GM21576 (cell line): Measurements from ENCODE around the gene OXER1.
"Not testable (repeated sequence)": the region's sequence is repeated elsewhere in the genome, so short reads cannot be mapped to it uniquely, and the experiment has no call there.

Experiments used
- ATAC-seq: cut with Tn5 transposase; IDR thresholded peaks from one replicate; pipeline ENCODE4 v1.9.1; 2021; ENCODE audit warnings: mild to moderate bottlenecking, moderate library complexity; ENCODE audit not compliant: unreplicated experiment

The OXER1 gene

DNA sequence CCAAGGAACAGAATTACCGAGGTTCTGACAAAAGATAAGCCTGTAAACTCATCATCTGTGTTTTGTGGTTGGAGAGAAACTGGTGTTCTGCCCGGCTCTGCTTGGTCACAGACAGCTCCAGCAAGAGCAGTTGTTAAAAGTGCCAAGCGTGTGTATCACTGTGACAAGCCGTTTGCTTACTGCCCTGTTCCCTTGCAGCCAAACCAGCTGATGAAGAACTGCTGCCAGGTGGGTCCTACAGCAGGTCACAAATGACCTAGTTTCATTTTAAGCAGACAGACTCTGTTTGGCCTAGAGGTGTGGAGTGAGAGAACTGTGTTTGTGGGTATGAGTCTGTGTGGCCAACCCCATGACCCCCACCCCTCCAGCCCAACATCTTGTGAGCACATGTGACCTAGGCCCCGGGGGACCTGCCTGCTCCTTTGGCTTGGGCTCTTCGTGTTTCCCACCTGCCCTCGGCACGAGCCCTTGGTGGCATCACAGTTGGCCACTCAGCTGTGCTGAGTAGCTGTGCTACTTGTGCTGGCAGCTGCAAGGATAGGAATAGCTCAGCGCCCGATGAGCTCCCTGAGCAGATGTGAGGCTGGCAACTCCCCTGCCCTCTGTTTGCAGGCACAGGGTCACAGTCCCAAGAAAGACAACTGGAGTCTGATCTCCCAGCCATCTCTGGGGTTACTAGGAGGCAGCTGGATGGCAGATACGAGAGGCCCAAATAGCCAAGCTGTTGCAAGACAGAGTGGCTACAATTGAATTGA lies 9.7 kb downstream of the OXER1 start:
- peak; percentile 65 for ATAC-seq

DNA sequence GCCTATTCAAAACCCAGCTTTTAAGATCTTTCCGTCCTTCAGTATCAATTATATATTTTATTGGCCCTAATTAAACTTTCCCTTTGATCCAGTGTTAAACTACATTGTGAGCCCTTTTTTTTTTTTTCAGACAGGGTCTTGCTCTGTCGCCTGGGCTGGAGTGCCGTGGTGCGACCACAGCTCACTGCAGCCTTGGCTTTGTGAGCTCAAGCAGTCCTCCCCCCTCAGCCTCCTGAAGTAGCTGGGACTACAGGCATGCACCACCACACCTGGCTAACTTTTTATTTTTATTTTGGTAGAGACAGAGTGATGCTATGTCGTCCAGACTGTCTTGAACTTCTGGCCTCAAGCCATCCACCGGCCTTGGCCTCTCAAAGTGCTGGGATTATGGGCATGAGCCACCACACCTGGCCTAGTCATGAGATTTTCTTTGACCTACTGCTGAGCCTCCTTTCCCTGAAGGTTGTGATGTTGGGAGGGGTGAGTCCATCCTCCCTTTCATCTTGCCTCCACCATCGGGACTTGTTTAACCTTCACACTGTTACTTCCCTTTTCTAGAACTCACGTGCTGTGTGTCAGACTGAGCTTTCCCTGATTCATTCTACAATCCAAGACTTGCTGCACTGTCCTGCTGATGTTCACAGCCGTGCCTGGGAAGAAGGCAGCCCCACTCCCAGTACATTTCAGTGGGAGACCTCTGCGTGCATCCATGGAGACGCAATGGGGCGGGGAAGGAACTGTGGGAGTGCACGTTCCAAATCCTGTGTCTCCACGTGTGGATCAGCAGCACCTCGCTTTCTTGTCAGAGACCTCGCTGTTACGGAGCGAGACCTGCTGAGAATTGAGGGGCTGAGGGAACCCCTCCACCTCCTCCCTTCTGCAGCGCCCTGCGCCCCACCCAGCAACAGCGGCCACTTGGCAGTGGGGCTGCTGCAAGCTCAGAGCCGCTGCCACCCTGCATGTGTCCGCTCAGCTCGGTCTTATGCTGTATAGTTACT lies 10.8 kb downstream of the OXER1 start:
- ATAC-seq, result no peak

DNA sequence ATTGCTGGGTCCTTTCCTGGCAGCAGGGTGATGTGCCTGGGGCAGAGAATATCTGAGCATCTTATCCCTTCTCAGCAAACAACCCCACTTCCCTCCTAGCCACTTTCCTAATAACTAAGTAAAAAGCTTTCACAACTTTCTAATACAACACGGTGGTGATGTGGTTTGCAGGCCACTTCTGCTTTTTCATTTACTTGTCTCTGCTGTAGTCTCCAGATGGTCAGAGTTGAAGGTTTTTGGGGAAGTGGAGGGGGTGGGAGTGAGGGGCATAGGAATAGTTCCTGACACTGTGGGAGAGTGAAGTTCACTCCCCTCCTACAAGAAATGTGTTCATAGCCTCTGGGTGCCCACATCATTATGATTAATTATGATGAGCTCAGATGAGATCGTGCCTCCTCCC lies 11.6 kb downstream of the OXER1 start:
- ATAC-seq, result peak; percentile 70

DNA sequence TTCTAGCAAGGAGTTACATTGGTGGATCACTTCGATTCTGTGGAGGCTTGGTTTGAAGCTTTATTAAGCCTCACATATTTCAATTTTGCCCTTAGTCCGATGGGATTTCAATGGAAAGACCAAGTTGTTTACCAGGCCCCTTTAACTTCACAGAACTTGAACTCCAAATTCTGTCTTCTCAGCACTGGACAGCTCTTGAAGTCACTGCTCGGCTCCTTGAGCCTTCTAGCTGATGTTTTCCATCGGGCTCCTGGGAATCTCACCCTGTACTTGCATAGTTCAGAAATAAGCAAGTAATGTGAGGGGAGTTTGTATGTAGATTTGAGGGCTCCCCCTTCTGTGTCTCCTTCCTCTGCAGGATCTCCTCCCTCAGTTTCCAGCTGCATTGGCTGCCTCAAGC lies 15.1 kb downstream of the OXER1 start:
- ATAC-seq, result no peak

DNA sequence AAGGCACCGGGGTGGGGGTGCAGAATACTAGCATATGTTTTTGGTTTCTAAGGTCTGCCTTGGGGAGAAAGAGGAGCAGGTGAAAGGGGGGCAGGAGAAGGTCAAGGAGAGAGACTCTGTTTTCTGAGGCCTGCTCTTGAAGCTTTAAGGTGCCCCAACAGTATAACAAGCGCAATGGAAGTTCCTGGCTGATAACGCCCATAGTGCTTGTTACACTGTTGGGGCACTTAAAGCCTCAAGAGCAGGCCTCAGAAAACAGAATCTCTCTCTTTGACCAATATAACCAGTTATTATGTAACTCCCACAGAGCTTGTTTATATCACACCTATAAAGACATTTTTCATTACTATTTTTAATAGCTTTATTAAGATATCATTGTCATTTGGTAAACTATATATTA lies 16.5 kb downstream of the OXER1 start:
- no peak for ATAC-seq

DNA sequence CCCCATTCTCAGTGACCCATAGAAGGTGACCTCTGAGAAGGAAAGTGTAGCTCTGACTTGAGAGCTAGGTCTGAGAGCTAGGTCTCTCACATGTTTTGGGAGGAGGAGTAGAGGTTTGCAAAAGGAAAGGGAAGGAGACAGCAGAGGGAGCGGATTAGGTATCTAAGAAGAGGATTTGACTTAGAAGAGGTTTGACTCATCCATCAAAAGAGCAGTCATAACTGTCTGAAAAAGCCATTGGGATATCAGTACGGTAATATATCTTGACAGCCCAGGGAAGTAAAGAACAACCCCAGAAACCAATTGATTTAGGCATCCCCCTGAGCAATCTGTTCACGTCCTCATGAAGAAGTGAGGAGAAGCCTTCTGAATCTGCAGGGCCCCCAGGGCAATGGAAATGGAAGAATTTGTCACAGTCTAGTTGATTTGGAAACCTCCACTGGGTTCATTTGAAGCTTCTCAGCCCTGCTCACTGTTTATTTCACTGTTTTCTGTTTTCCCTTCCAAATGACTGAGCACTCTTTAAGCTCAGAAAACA lies 19.3 kb downstream of the OXER1 start:
- ATAC-seq, result no peak

DNA sequence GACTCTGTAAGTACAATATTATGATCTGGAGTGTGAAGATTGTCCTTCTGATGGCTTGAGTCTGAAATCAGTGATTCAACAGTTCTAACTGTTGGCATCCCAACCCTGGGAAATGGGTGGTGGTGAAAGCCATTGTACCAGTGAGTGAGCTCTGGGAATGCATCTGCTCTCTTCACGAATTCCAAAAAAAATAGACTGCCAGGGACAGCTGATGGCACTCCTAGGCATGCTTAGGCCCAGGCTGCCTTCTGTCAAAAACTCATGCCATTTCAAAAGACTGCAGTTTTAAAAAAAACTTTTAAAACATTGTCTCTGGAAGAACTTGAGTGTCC lies 20.3 kb downstream of the OXER1 start:
- no peak for ATAC-seq

DNA sequence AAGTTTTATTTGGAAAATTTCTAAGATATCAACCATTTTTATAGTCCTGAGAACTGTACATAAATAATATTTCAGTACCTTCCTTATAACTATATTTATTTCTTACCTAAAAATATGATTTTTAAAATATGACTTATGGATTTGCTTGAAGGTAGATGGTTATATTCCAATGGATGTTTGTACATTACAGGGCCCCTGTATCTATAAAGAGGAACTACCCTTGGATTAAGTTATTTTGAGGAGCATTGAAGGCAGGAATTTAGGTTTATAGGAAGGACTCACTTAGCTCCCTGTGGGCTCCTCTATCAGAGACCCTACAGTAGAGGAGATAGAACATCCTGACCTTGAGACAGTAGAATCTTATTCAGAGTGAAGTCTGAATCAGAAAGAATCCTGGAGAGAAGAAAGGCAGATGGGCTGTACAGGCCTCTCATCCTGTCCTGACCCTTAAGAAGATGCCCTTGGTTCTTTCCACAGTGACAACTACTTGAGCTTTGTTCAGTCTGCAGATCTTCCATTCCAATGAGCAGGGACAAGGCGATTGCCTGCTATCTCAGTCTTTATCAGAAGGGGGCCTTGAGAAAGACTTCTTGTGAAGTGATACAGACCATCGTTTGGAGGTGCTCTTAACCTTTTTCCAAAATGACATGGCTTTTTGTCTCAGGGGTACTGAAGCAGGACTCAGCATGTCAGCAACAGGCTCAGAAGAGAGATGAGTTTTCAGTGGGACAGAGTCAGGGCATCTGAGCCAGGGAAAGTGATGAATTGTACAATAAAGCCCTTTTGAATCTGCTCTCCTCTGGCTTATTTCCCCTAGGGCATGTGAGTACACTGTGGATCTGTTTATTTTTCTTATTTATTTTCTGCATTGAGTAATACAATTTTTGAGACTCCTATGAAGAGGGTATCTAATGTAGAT lies 20.9 kb downstream of the OXER1 start:
- ATAC-seq, result no peak

DNA sequence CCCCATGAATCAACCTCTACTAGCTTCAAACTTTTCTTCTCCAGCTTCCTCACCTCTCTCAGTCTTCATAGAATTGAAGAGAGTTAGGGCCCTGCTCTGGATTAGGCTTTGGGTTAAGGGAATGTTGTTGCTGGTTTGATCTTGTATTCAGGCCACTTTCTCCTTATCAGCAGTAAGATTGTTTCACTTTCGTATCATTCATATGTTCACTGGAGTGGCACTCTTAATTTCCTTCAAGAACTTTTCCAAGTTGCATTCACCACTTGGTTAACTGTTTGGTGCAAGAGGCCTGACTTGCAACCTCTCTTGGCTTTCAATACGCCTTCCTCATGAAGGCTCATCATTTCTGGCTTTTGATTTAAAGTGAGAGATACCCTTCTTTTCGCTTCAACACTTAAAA lies 22.8 kb downstream of the OXER1 start:
- ATAC-seq, result no peak

DNA sequence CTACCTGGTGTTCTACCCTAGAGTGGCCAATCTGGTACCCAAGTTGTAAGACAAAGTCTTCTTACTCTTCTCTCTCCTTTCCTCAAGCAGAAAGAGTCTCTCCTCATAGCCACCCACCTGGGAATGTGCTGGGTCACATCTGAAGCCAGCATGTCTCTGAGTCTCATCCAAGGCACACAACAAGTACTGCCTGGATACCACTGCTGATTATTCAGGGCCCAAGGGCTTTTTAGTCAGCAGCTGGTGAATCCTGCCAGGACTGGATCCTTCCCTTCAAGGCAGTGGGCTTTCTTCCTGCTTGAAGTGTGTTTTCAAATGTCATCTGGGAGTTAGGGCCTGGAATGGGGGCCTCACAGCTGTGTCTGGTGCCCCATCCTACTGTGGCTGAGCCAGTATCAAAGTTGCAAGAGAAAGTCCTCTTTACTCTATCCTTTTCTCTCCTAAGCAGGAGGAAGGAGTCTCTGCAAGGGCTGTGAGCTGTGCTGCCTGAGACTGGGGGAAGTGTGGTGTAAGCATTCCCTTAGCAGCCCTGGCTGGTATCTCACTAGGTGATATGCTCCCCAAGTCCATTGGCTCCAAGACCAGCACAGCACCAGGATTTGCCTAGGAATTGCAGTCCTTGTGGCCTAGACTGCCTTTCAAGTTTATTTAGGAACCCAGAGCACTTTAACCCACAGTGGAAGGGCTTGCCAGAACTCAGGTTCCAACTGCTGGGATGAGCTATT lies 27.2 kb downstream of the OXER1 start:
- ATAC-seq, result no peak

DNA sequence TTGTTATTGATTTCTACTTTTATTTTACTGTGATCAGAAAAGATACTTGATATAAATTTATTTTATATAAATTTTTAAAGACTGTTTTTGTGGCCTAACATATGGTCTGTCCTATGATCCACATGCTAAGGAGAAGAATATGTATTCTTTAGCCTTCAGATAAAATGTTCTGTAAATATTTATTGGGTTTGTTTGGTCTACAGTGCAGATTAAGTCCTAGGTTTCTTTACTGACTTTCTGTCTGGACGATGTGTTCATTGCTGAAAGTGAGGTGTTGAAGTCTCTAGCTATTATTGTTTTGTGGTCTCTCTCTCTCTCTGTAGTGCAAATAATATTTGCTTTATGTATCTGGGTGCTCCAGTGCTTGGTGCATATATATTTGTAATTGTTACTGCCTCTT lies 30.1 kb downstream of the OXER1 start:
- no peak for ATAC-seq

DNA sequence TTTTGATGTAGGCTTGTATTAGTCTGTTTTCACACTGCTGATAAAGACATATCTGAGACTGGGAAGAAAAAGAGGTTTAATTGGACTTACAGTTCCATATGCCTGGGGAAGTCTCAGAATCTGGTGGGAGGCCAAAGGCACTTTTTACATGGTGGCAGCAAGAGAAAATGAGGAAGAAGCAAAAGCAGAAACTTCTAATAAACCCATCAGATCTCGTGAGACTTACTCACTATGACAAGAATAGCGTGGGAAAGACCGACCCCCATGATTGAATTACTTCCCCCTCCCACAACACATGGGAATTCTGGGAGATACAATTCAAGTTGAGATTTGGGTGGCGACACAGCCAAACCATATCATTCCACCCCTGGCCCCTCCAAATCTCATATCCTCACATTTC lies 32.6 kb downstream of the OXER1 start:
- ATAC-seq, result not testable (repeated sequence)

DNA sequence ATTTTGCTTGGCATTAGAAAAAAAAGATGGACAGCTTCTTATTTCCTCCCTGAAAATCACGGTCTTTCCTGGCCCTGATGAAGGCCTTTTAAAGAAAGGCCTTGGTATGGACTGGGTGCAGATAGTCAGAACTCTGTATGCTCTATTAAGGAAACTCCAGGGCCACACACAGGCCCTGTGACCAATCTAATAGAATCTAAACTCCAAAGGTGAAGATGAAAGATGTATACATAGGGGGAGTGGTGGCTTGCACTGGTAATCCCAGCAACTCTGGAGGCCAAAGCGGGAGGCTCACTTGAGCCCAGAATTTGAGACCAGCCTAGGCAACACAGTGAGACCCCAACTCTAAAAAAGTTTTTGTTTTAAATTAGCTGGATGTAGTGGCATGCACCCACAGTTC lies 37.3 kb downstream of the OXER1 start:
- ATAC-seq, result no peak

DNA sequence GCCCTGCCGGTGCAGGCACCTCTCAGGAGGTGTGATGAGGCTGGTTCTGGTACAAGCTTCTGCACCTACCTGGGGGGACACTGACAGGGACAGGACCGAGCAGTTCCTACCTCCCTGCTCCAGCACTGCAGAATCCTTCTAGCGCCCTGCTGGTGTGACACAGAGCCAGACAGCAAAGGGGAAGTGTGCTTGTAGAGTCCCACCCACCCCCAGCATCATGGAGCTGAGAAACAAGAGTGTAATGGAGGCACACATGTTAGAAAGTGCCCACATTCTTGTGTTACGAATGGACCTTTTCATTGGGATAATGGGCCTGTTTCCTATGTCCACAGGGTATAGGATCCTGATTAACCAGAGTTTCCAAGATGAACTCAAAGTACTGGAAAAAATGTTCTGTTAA lies 38.3 kb downstream of the OXER1 start:
- no peak for ATAC-seq

DNA sequence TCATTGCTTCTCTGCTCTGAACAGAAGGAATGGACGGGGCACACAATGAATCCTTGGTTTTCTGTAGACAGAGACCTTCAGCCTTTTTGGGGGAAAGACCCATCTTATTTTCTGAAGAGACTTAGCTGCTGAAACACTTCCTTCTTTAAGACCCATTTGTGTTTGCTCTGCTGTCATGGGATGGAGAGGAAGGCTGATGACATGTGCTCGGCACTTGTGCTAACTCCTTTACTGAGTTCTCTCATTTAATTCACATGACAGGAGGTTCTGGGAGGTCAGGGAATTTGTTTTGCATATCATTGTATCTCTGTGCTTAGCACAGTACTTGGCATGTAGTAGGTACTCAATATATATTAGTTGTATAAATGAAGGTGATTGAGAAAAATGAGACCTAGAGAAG lies 39.0 kb downstream of the OXER1 start:
- ATAC-seq, result no peak

DNA sequence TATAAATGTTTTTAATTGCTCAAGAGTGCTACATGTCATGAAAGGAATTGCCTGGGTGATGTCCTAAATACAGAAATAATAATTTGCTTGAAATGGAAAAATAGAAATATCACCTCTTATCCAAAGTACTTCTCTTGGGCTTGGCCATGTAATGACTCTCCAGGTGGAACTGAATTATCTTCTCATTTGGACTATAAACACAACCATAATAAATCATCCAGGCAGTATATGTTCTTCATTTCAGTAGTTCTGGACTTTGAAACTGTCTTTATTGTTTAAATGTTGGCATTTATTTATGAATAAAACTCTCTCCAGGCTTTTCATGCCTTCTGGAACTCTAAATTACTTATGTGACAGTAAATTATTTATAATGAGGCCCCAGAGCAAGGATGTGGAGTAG lies 40.5 kb downstream of the OXER1 start:
- ATAC-seq, result no peak

DNA sequence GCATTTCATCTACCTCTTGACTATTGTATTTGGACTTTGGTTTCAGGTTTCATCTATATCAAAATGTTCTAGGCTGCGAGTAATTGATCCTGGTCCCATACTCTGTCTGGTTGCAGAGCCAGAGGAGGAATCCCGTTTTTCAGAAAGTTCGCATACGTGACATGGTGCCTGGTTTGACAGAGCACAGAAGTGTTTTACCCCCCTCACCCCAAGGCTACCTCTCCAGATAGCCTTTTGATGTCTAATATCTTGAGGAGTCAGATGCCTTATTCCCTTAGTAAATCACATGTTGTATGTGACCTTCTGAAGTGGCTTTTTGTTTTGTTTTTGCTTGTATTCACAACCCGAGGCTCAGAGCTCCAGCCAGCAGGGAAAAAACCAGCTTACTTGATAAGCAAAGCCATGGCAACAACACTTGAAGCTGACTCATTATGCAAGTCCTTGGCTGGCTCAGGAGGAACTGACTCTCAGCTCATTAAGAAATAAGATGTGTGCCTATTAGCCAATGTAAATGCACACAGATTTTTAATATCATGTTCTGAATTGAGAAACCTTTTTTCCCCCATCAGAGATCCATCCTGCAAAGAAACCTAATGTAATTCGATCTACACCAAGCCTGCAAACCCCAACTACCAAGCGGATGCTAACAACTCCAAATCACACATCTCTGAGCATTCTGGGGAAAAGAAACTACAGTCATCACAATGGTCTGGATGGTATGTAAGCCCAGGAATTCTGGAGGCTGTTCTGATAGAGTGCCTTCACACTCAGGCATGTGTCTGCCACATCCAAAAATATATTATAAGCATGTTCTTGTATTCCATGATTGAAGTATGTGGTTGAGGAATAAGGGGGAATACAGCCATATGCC lies 41.4 kb downstream of the OXER1 start:
- ATAC-seq, result peak; percentile 92

DNA sequence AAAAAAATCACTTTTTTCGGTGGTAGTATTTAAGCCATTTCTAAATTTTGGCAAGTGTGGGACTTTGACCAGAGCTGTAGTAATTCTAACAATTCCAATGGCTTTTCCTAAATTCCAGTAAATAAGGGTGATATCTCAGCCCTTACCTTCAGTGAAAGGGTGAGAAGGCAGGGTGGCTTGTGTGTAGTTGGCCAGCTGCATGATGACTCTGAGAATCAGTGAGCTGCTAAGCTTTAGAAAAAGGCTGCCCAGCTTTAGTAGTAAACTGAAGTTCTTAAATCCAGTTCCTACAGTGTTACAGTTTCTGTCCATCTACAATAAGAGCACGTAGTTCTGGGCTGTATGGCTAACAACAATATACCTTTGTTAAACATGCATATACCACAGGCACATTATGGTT lies 42.0 kb downstream of the OXER1 start:
- ATAC-seq, result peak; percentile 11

DNA sequence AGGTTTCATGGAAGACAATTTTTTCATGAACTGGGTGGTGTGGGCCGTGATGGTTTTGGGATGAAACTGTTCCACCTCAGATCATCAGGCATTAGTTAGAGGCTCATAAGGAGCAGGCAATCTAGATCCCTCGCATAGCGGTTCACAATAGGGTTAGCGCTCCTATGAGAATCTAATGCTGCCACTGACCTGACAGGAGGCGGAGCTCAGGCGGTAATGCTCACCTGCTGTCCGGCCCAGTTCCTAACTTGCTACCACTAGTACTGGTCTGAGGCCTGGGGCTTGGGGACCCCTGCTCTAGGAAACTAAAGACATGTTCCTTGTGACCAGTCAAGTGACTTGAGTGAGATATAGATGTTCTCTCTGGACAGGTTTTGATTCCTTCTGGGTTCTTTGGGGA lies 49.2 kb downstream of the OXER1 start:
- ATAC-seq, result no peak
